H7 (cell line): ENCODE measurements around the gene NCAPD3. TPM values are rescaled to one million over a fixed set of nuclear protein-coding genes. Genes with fewer than 3 reads are reported as not detected.
"Not testable (repeated sequence)": the region's sequence is repeated elsewhere in the genome, so short reads cannot be mapped to it uniquely, and the experiment has no call there.

Experiments used
- DNase-seq: peaks from one replicate; pipeline ENCODE4 v3.0.0; 2012
- H3K27me3 ChIP-seq: 2 replicates; pipeline ENCODE4 v1.6.0; 2011; ENCODE audit warnings: mild to moderate bottlenecking, low read length; ENCODE audit not compliant: control insufficient read depth, insufficient read depth
- H3K36me3 ChIP-seq: replicated peaks from 2 replicates; pipeline ENCODE4 v1.5.1; 2011; ENCODE audit warnings: low read length; ENCODE audit not compliant: control insufficient read depth, insufficient read depth
- H3K4me3 ChIP-seq: 2 replicates; pipeline ENCODE4 v1.5.1; 2011; ENCODE audit warnings: low read depth, mild to moderate bottlenecking, control low read depth, low read length, moderate library complexity; ENCODE audit not compliant: insufficient read depth
- total RNA-seq: library from RNA; depleted of rRNA; stranded (reverse); fragments of >200 nt; shearing (Covaris generic); gene quantifications from 2 replicates; pipeline ENCODE4 v1.2.3, GENCODE V29; 2014

The NCAPD3 gene
- total RNA-seq, 1 experiment from 2014 or later: 68.2 TPM

DNA sequence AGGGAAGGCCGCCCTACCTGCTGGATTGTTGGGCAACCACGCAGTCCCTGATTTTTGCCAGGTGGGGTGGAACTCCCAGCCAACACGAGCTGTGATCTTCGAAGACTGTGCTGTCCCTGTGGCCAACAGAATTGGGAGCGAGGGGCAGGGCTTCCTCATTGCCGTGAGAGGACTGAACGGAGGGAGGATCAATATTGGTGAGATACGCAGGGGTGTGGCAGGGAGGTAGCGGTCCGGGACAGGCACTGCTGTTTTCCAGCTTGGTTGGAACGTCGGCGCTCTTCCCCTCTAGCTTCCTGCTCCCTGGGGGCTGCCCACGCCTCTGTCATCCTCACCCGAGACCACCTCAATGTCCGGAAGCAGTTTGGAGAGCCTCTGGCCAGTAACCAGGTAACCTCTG lies 37.2 kb upstream of the NCAPD3 start:
- Histone ChIP-seq H3K4me3 (no peak overlapping the region), H3K27me3 (no peaks in the 10 kb centered on the region), H3K36me3 (peaks cover 28% of the 10 kb centered on the region)
- DNase-seq: no peak

DNA sequence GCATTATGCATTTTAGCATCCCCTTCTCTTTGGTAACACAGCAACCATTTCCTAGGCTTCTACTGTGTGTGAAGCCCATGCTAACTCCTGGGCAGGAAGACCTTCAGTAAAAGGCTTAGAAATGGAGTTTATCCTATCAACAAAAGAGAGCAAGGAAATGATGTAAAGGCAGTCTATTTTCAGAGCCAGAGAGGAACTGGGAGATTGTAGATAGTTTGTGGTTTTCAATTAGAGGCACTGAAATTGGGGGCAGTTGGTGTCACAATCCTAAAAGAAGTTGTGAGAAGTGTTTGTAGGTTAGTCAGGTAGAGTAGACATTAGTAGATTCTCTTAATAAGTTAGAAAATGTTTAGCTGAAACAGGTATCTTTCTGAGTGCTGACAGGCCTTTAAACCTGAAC lies 36.7 kb upstream of the NCAPD3 start:
- Histone ChIP-seq H3K36me3 (peaks cover 28% of the 10 kb centered on the region), H3K4me3 (no peak overlapping the region), H3K27me3 (no peaks in the 10 kb centered on the region)
- DNase-seq: no peak

DNA sequence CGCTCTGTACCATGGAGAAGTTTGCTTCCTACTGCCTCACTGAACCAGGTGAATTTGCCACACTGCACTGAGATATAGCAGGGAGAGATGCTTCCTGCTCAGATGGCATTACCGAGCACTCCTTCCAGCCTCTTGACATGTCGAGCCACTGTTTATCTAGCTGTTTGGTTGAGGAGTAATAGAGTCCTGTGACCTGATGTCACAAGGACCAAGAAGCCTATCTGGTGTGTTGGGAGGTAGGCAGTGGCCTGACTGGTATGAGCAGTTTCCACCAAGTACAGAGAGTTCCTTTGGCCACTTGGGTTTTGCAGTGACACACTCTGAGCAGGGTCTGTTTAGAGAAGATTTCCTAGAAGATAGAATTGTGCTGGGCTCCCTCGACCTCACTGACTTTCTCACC lies 34.8 kb upstream of the NCAPD3 start:
- Histone ChIP-seq H3K4me3 (no peak overlapping the region), H3K27me3 (no peaks in the 10 kb centered on the region), H3K36me3 (peaks cover 28% of the 10 kb centered on the region)
- no peak for DNase-seq

DNA sequence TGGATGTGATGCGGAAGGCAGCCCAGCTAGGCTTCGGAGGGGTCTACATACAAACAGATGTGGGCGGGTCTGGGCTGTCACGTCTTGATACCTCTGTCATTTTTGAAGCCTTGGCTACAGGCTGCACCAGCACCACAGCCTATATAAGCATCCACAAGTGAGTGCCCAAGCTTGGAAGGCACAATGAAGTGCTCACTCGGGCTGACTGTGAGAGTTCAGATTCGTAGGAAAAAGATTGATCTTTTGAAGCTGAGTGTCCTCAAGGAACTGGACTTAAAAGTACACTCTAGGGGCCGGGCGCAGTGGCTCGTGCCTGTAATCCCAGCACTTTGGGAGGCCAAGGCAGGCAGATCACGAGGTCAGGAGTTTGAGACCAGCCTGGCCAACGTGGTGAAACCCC lies 33.3 kb upstream of the NCAPD3 start:
- no peak for DNase-seq
- Histone ChIP-seq H3K36me3 (peaks cover 24% of the 10 kb centered on the region), H3K4me3 (no peak overlapping the region), H3K27me3 (no peaks in the 10 kb centered on the region)

DNA sequence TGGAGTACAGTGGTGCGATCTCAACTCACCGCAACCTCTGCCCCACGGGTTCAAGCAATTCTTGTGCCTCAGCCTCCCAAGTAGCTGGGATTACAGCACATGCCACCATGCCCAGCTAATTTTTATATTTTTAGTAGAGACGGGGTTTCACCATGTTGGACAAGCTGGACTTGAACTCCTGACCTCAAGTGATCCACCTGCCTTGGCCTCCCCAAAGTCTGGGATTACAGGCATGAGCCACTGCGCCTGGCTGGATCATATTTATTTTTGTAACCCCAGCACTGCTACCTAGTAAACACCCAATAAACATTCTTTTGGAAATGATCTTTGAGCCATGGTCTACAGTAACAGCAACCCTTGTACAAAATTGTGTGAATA lies 31.4 kb upstream of the NCAPD3 start:
- not testable (repeated sequence) for DNase-seq, H3K27me3 ChIP-seq, H3K4me3 ChIP-seq
- H3K36me3 ChIP-seq: peaks cover 20% of the 10 kb centered on the region

DNA sequence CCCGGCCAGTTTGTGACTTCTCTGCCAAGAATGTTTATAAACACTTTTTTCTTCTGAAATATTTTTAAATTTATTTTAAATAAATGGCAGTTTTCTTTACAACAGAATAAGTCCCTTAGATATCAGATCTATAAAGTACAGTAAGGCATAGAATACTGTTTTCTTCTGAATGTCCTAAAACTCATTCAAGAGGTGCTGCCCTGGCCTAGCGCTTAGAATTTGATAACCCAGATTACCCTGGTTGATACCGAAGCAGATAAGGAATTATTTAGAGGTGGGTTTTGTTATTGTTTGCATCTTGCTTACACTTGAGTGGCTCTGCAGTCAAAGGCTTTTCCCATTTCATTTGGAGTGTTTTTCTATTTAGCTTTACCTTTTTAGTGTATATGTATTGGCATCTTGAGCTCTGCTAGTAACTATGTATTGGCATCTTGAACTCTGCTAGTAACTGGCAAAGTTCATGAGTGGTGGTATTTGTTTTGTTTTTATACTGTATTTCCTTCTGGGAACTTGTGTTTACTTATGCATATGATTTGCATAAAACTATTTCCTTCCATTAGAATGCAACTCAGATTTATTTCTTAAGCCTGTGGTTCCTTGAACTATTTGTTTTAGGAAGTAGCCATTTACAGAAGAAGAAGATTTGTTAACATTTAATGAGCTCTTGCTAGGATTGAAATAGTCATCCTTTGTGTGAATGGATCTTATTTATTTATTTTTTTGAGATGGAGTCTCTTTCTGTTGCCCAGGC lies 30.8 kb upstream of the NCAPD3 start:
- DNase-seq: no peak
- H3K36me3 ChIP-seq: peaks cover 19% of the 10 kb centered on the region
- peak overlapping the region; percentile 87; the same call in 1 of the 2 replicates for H3K4me3 ChIP-seq
- no peaks in the 10 kb centered on the region for H3K27me3 ChIP-seq

DNA sequence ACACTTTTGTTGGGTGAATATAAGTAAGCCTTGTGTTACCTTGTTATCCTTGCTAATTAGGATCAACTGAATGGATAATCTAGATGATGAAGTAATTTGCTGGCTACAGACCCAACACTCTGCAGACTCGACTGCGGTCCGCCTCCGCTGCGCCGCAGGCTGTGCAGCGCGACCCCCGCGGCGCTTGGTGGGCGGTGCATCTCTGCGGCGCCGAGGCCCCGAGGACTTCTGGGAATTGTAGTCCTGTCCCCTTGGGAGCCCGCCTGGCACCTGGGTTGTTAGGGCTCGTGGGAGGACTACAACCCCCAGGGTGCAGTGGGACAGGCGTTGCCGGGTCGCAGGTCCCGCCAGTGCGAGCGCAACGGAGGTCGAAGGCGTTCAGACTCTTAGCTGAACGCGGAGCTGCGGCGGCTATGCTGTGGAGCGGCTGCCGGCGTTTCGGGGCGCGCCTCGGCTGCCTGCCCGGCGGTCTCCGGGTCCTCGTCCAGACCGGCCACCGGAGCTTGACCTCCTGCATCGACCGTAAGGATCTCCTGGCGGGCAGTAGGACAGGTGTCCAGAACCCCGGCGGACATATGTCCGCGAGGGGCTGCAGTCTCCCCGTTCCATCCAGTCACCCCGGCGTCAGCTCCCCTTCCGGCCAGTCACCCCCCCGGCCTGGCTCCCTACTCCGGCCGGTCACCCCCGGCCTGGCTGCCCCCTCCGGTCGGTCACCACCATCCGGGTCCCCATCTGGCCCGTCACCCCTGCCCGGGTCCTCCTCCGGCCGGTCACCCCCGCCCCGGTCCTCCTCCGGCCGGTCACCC lies 29.6 kb upstream of the NCAPD3 start, which contains the start of the genes ACAD8 and THYN1:
ACAD8 (plus strand) TSS at position 381 of the 806 bp plus-strand sequence; CDS start at position 414, 33 bp downstream.
THYN1 (minus strand) TSS at position 165 of the 806 bp plus-strand sequence. CDS start 470 bp downstream, outside the sequence.
- Histone ChIP-seq H3K36me3 (peaks cover 14% of the 10 kb centered on the region), H3K27me3 (no peaks in the 10 kb centered on the region), H3K4me3 (peak within 1 kb of the TSS; percentile 87)
- peak; percentile 99 for DNase-seq

DNA sequence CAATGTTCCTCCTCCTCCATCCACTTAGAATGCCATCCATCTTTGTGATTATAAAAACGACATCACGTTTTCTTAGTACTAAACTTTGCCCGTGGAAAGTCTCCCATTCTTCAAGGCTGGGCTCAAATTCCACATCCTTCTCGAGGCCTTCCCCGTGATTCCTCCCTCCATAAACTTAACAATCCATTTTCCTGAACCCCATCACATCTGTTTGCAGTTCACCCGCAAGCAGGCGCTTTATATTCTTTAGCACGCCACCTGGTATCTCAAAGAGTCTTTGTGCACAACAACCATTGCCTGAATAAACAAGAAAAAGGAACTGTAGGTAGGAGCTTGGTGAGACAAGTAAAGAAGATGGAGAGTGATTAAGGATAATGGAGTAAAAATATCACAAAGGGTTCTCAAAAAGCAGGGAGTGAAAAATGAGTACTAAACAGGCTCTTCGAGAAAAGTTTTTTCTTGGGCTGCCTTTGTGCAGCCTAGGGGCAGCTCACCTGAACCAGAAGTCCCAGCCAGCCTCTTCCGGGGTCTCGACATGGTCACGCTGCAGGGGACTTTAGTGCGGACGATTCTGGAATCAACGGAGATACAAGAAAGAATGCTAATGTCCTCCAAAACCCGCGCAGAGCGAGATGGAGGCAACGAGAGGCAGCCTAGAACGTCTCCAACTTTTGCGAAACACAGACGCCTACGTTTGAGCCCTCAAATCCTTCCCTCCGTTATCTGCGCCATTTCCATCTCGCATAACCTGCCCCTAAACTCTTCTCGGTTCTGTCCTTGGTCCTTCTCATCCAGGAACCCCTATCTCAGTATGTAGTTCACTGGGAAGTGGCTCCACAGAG lies 28.8 kb upstream of the NCAPD3 start:
- Histone ChIP-seq H3K4me3 (peak overlapping the region; percentile 87), H3K36me3 (peaks cover 15% of the 10 kb centered on the region), H3K27me3 (no peaks in the 10 kb centered on the region)
- peak; percentile 52 for DNase-seq

DNA sequence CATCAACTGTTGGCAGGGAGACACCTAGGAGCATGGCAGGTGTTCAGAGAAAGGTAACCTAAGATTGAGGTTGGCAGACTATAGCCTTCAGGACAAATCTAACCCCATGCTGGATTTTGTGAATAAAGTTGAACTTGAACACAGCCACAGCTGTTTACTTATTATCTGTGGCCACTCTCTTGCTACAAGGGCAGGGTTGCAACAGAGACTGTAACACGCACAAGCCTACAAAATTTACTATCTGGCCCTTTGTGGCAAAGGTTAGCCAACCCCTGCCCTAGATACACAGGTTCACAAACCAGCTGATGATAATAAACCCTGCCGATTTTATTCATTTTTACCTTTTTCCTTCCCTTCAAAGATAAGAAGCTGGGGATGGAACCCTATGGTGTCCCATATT lies 26.9 kb upstream of the NCAPD3 start:
- H3K27me3 ChIP-seq: no peaks in the 10 kb centered on the region
- peaks cover 14% of the 10 kb centered on the region for H3K36me3 ChIP-seq
- H3K4me3 ChIP-seq: no peak overlapping the region
- DNase-seq: no peak

DNA sequence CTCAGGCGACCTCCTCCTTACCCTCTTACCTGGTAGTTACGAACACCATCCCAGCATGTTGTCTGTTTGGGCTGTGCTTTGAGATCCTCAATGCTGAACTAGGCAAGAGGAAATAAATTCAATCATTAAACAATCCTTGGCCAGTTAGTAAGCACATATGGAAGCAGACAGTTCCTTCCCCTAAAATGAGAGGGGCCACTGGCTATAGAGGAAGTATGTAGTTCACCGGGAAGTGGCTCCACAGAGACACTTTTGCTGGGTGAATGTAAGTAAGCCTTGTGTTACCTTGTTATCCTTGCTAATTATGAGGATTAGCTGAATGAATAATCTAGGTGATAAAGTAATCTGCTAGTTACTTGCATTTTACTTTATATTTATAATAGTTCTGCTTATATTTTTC lies 26.5 kb upstream of the NCAPD3 start:
- no peak overlapping the region for H3K4me3 ChIP-seq
- DNase-seq: no peak
- H3K36me3 ChIP-seq: peaks cover 14% of the 10 kb centered on the region
- H3K27me3 ChIP-seq: no peaks in the 10 kb centered on the region

DNA sequence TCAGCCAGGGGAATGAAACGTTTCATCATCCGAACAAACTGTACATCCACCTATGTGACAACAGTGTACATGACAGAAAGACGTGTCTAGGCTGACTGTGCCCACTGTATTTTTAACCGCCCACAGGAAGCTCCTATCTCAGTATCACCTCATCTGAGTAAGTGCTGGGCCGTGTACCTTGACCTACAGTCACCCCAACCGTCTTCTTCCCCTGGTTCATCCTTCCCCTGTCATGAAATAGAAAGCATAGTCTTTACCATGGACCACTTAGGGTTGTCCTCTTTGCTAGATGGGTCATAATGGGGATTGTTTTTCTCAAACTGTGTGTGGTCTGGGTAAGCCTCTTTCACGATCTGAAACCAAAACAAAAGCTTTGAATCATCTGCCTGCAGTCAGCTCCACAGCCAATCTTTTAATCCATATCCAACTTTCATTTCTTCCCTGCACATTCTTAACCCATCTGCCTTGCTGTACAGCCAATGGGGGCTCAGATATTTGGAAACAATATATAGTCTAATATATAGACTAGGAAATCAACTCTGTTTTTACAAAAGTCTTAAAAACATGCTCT lies 25.2 kb upstream of the NCAPD3 start:
- H3K36me3 ChIP-seq: peaks cover 16% of the 10 kb centered on the region
- H3K4me3 ChIP-seq: no peak overlapping the region
- no peaks in the 10 kb centered on the region for H3K27me3 ChIP-seq
- DNase-seq: no peak

DNA sequence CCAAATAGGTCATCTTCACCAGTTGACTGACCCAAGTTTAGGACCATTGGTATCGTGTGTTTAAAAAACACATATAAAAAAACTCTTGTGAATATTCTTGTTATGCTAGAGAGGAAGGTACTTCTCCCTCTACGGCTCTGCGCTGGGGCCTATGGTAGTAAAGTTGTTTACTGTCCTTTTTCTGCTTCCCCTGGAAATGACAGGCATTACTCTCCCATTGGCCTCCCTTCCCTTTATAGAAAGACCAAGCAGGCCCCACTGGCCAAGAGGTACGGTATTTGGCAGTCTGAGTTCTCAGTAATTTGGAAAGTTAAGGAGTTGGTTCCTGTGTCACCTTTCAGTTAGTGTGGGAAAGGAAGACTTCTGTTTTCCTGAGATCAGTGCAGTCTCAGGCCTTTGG lies 22.9 kb upstream of the NCAPD3 start:
- Histone ChIP-seq H3K36me3 (peaks cover 18% of the 10 kb centered on the region), H3K4me3 (no peak overlapping the region), H3K27me3 (no peaks in the 10 kb centered on the region)
- no peak for DNase-seq

DNA sequence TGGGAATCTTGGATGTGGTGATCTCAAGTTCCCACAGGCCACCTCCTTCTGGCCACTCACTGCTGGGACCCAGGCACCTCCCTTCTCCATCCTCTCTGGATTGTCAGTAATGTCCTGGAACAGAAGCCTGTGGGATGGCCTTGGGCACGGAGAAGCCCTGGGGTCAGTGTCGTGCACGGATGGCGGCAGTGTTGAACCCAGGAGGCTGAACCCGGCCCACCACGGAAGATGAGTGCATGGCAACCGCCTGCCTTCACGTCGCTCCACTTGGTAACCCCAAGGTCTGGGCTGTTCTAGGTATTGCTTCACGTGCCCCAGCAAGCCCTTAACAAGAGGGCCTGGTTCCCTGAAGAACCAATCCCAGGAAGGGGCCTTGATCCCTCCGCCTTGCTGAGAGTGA lies 22.3 kb upstream of the NCAPD3 start:
- H3K4me3 ChIP-seq: no peak overlapping the region
- H3K27me3 ChIP-seq: no peaks in the 10 kb centered on the region
- peaks cover 18% of the 10 kb centered on the region for H3K36me3 ChIP-seq
- no peak for DNase-seq

DNA sequence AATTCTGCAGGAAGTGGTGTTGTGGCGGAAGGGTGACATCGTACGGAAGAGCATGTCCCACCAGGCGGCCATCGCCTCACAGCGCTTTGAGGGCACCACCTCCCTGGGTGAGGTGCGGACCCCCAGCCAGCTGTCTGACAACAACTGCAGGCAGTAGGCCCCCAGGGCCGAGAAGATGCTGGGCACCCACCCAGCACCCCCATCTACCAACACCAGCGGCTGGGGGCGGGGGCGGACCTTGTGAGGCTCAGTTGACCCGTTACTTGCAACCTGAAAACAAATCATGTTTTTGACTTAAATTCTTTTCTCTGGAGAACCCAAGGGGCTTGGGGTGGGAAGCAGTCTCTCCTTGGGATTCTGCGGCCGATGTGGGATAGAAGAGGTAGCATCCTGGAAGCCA lies 21.7 kb upstream of the NCAPD3 start:
- peaks cover 14% of the 10 kb centered on the region for H3K36me3 ChIP-seq
- H3K4me3 ChIP-seq: no peak overlapping the region
- no peak for DNase-seq
- no peaks in the 10 kb centered on the region for H3K27me3 ChIP-seq
